GM18502 (cell line): ENCODE results near the gene IGSF9.

Experiments used
- ATAC-seq: cut with Tn5 transposase; IDR thresholded peaks from one replicate; pipeline ENCODE4 v1.9.1; 2021; ENCODE audit warnings: mild to moderate bottlenecking; ENCODE audit not compliant: unreplicated experiment, poor library complexity

The IGSF9 gene

DNA sequence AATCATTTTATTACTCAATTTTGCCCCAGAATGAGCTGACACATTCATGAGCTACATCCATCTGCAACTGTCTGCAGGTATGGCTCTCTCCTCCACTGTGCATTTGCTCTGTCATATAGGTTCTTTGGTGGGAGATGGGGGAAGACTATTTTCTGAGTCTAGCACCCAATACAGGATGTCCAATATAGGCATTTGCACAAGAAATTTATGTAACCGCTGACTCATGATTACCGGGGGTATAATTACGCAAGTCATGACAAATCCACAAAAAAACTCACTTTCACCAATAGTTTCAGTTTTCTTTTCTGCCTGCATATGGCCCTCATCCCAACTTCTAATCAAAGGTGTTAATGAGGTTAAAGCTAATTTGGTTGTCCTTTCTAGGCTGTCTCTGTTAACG, 65.4 kb downstream of the IGSF9 start:
- ATAC-seq = no peak

DNA sequence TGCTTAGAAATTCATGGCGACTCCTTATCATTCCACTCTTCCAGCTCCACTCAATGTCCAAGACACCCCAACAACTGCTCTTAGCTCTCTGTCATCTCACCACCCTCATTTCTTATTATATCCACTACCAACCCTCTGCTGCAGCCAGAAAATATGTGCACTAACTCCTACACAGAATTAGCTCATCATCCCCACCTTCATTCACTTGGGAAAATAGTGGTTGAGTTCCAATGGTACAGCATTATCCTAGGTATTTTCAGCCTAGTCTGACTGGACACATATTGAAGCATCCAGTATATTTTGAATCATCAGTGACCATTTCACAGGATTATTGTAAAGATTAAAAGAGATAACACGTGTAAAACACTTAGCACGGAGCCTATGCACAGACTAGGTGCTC, 66.3 kb downstream of the IGSF9 start:
- ATAC-seq = no peak

DNA sequence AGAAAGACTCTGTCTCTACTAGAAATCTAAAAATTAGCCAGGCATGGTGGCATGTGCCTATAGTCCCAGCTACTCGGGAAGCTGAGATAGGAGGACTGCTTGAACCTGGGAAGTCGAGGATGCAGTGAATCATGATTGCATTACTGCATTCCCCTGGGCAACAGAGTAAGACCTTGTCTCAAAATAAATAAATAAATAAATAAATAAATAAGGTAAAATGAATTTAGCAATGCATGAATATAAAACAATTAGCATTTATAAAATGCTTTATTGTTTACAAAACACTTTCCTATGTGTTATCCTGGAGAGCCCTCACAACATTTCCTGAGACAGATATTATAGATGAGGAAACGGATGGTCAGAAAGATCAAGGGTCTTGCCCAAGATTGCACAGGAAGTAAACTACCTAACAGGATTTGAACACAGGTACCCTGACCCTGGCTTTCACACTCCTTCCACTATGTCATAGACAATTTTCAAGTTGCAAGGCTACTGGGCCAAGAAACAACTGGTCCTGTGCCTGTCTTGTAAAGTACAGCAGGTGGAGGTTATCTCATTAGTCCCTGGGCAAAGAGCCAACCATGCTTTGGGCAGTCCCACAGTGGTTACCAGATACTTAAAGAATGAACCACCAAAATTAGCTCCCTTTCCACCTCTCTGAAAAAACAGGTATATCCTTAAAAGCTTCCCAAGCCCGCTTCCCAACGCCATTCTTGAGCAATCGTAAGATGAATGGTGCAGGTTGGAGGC, 67.5 kb downstream of the IGSF9 start:
- no peak for ATAC-seq
